Measurements from ENCODE around the gene UQCRH.
"Not testable (repeated sequence)": the region's sequence is repeated elsewhere in the genome, so short reads cannot be mapped to it uniquely, and the experiment has no call there.

UQCRH gene

GRCh38 chr1:46330381-46330780, 26.9 kb downstream of the UQCRH start:
- no CpG with 5 or more reads among the region's 2 CpGs for WGBS (ENCODE audit: extremely low coverage, insufficient coverage, insufficient read length)
- not testable (repeated sequence) for H4K91ac ChIP-seq (ENCODE audit: low read depth, low read length); H2BK5ac ChIP-seq (ENCODE audit: low read depth, low read length, poor library complexity); H3K9me3 ChIP-seq (ENCODE audit: insufficient read depth, low read depth, low read length); H3K23ac ChIP-seq (ENCODE audit: low read length); H3K9ac ChIP-seq (ENCODE audit: low read length); H3K4ac ChIP-seq (ENCODE audit: low read depth, low read length); H4K8ac ChIP-seq (ENCODE audit: low read depth, low read length); H2AK5ac ChIP-seq (ENCODE audit: low read length); H2BK12ac ChIP-seq (ENCODE audit: low read length); H3K79me1 ChIP-seq (ENCODE audit: low read length); H3K27me3 ChIP-seq (ENCODE audit: insufficient read depth, low read length); H3K4me3 ChIP-seq (ENCODE audit: low read depth, low read length); H3K4me2 ChIP-seq (ENCODE audit: low read length); H3K79me2 ChIP-seq (ENCODE audit: control insufficient read depth, insufficient read depth, low read length, poor library complexity); H4K12ac ChIP-seq (ENCODE audit: low read depth, low read length); H3K14ac ChIP-seq (ENCODE audit: low read length); H3K4me1 ChIP-seq (ENCODE audit: control insufficient read depth in 1 of 2, insufficient read depth in 2 of 2, low read length in 2 of 2); H2AFZ ChIP-seq (ENCODE audit: insufficient read depth, low read length, poor library complexity); H3K27ac ChIP-seq (ENCODE audit: low read depth, low read length); DNase-seq; H3K18ac ChIP-seq (ENCODE audit: low read length); H3K36me3 ChIP-seq (ENCODE audit: control insufficient read depth in 1 of 2, insufficient read depth in 2 of 2, low read length in 2 of 2); H2BK120ac ChIP-seq (ENCODE audit: insufficient read depth, low read length, poor library complexity)

GRCh38 chr1:46331786-46332540, 28.5 kb downstream of the UQCRH start:
- H4K8ac ChIP-seq (ENCODE audit: low read depth, low read length); H3K23ac ChIP-seq (ENCODE audit: low read length); H3K4me1 ChIP-seq (ENCODE audit: control insufficient read depth in 1 of 2, insufficient read depth in 2 of 2, low read length in 2 of 2); H3K79me2 ChIP-seq (ENCODE audit: control insufficient read depth, insufficient read depth, low read length, poor library complexity); H3K27me3 ChIP-seq (ENCODE audit: insufficient read depth, low read length); H3K27ac ChIP-seq (ENCODE audit: low read depth, low read length); DNase-seq; H4K12ac ChIP-seq (ENCODE audit: low read depth, low read length); H2BK120ac ChIP-seq (ENCODE audit: insufficient read depth, low read length, poor library complexity); H2AFZ ChIP-seq (ENCODE audit: insufficient read depth, low read length, poor library complexity); H3K18ac ChIP-seq (ENCODE audit: low read length); H4K91ac ChIP-seq (ENCODE audit: low read depth, low read length); H2BK5ac ChIP-seq (ENCODE audit: low read depth, low read length, poor library complexity); H2BK12ac ChIP-seq (ENCODE audit: low read length); H3K9ac ChIP-seq (ENCODE audit: low read length); H3K36me3 ChIP-seq (ENCODE audit: control insufficient read depth in 1 of 2, insufficient read depth in 2 of 2, low read length in 2 of 2); H3K4me2 ChIP-seq (ENCODE audit: low read length); H3K9me3 ChIP-seq (ENCODE audit: insufficient read depth, low read depth, low read length); H3K4me3 ChIP-seq (ENCODE audit: low read depth, low read length); H3K14ac ChIP-seq (ENCODE audit: low read length); H2AK5ac ChIP-seq (ENCODE audit: low read length); H3K4ac ChIP-seq (ENCODE audit: low read depth, low read length); H3K79me1 ChIP-seq (ENCODE audit: low read length): not testable (repeated sequence)
- no CpG with 5 or more reads among the region's 24 CpGs for WGBS (ENCODE audit: extremely low coverage, insufficient coverage, insufficient read length)

- Histone ChIP-seq H3K4me3 (ENCODE audit: low read depth, low read length) (no peak overlapping the region), H4K8ac (ENCODE audit: low read depth, low read length) (no peak overlapping the region), H3K23ac (ENCODE audit: low read length) (no peak overlapping the region), H2BK12ac (ENCODE audit: low read length) (no peak overlapping the region), H4K91ac (ENCODE audit: low read depth, low read length) (no peak overlapping the region), H2BK120ac (ENCODE audit: insufficient read depth, low read length, poor library complexity) (no peak overlapping the region), H3K9ac (ENCODE audit: low read length) (no peak overlapping the region), H3K36me3 (ENCODE audit: control insufficient read depth in 1 of 2, insufficient read depth in 2 of 2, low read length in 2 of 2) (no peaks in the 10 kb centered on the region), H3K4ac (ENCODE audit: low read depth, low read length) (no peak overlapping the region), H3K79me1 (ENCODE audit: low read length) (no peaks in the 10 kb centered on the region), H3K9me3 (ENCODE audit: insufficient read depth, low read depth, low read length) (no peaks in the 10 kb centered on the region), H2AK5ac (ENCODE audit: low read length) (no peak overlapping the region), H4K12ac (ENCODE audit: low read depth, low read length) (no peak overlapping the region), H3K4me1 (ENCODE audit: control insufficient read depth in 1 of 2, insufficient read depth in 2 of 2, low read length in 2 of 2) (no peaks in the 10 kb centered on the region), H3K27me3 (ENCODE audit: insufficient read depth, low read length) (no peaks in the 10 kb centered on the region), H3K4me2 (ENCODE audit: low read length) (no peak overlapping the region), H2BK5ac (ENCODE audit: low read depth, low read length, poor library complexity) (no peak overlapping the region), H2AFZ (ENCODE audit: insufficient read depth, low read length, poor library complexity) (no peak overlapping the region), H3K79me2 (ENCODE audit: control insufficient read depth, insufficient read depth, low read length, poor library complexity) (no peaks in the 10 kb centered on the region), H3K14ac (ENCODE audit: low read length) (no peak overlapping the region), H3K18ac (ENCODE audit: low read length) (no peak overlapping the region), H3K27ac (ENCODE audit: low read depth, low read length) (no peak overlapping the region)
- DNase-seq = peak in 1 of 2 donors; percentile 42
- WGBS (ENCODE audit: extremely low coverage, insufficient coverage, insufficient read length) = no CpG with 5 or more reads among the region's 9 CpGs
These were observed 30.0 kb downstream of the UQCRH start for GRCh38 chr1:46333300-46334029.

GRCh38 chr1:46334030-46334384, 30.5 kb downstream of the UQCRH start:
- H3K27me3 ChIP-seq (ENCODE audit: insufficient read depth, low read length) = no peaks in the 10 kb centered on the region
- H2AFZ ChIP-seq (ENCODE audit: insufficient read depth, low read length, poor library complexity) = no peak overlapping the region
- no peak overlapping the region for H3K14ac ChIP-seq (ENCODE audit: low read length)
- no peak overlapping the region for H3K9ac ChIP-seq (ENCODE audit: low read length)
- no peak overlapping the region for H3K18ac ChIP-seq (ENCODE audit: low read length)
- no peak overlapping the region for H2BK5ac ChIP-seq (ENCODE audit: low read depth, low read length, poor library complexity)
- H3K23ac ChIP-seq (ENCODE audit: low read length) = no peak overlapping the region
- DNase-seq = no peak
- H2AK5ac ChIP-seq (ENCODE audit: low read length) = no peak overlapping the region
- H3K4me3 ChIP-seq (ENCODE audit: low read depth, low read length) = no peak overlapping the region
- H3K79me2 ChIP-seq (ENCODE audit: control insufficient read depth, insufficient read depth, low read length, poor library complexity) = no peaks in the 10 kb centered on the region
- H4K8ac ChIP-seq (ENCODE audit: low read depth, low read length) = no peak overlapping the region
- H3K79me1 ChIP-seq (ENCODE audit: low read length) = no peaks in the 10 kb centered on the region
- no peak overlapping the region for H2BK12ac ChIP-seq (ENCODE audit: low read length)
- H3K4ac ChIP-seq (ENCODE audit: low read depth, low read length) = no peak overlapping the region
- H3K4me1 ChIP-seq (ENCODE audit: control insufficient read depth in 1 of 2, insufficient read depth in 2 of 2, low read length in 2 of 2) = no peaks in the 10 kb centered on the region
- no peaks in the 10 kb centered on the region for H3K9me3 ChIP-seq (ENCODE audit: insufficient read depth, low read depth, low read length)
- no peak overlapping the region for H4K12ac ChIP-seq (ENCODE audit: low read depth, low read length)
- no CpG with 5 or more reads among the region's 2 CpGs for WGBS (ENCODE audit: extremely low coverage, insufficient coverage, insufficient read length)
- H3K36me3 ChIP-seq (ENCODE audit: control insufficient read depth in 1 of 2, insufficient read depth in 2 of 2, low read length in 2 of 2) = no peaks in the 10 kb centered on the region
- no peak overlapping the region for H4K91ac ChIP-seq (ENCODE audit: low read depth, low read length)
- H2BK120ac ChIP-seq (ENCODE audit: insufficient read depth, low read length, poor library complexity) = no peak overlapping the region
- no peak overlapping the region for H3K4me2 ChIP-seq (ENCODE audit: low read length)
- no peak overlapping the region for H3K27ac ChIP-seq (ENCODE audit: low read depth, low read length)
